ENCODE measurements around the gene BTF3L4.

The BTF3L4 gene

DNA sequence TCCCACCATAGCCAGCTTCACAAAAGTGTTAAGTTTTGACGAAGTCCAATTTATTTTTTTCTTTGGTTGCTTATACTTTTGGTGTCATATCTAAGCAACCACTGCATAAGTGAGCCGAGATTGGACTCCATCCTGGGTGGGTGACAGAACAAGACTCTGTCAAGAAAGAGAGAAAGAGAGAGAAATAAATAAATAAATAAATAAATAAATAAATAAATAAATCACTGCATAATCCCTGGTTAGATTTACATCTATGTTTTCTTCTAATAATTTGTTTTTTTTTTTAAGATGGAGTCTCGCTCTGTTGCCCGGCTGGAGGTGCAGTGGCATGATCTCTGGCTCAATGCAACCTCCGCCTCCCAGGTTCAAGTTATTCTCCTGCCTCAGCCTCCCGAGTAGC, 67.5 kb downstream of the BTF3L4 start:
- DNase-seq (ENCODE audit: low read depth): no peak

DNA sequence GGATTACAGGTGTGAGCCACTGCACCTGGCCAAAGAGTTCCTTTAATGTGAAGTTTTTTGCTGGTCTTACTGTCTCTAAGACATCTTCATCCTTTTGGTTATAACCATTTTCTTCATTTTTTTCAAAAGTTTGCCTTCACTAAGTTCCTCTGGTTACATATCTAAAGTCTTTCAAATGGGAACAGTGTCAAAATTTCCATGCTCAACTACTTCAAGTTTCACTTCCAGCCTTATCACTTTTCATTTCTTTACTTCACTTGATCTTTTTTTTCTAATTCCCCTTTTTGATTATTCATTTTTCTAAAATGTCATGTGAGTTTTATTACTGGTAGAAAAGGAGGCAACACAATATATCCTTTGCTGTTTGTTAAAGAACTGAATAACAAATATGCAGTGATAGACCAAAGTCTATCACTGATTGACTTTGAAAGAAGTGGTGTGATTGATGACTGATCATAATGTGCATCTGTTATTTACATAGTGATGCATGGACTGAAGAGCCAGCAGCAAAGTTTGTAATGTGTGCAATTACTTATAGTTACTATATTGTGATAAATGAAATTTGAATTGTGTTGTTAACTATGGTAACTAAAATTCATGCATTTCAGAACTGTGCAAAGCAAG, 69.8 kb downstream of the BTF3L4 start:
- DNase-seq (ENCODE audit: low read depth): no peak

DNA sequence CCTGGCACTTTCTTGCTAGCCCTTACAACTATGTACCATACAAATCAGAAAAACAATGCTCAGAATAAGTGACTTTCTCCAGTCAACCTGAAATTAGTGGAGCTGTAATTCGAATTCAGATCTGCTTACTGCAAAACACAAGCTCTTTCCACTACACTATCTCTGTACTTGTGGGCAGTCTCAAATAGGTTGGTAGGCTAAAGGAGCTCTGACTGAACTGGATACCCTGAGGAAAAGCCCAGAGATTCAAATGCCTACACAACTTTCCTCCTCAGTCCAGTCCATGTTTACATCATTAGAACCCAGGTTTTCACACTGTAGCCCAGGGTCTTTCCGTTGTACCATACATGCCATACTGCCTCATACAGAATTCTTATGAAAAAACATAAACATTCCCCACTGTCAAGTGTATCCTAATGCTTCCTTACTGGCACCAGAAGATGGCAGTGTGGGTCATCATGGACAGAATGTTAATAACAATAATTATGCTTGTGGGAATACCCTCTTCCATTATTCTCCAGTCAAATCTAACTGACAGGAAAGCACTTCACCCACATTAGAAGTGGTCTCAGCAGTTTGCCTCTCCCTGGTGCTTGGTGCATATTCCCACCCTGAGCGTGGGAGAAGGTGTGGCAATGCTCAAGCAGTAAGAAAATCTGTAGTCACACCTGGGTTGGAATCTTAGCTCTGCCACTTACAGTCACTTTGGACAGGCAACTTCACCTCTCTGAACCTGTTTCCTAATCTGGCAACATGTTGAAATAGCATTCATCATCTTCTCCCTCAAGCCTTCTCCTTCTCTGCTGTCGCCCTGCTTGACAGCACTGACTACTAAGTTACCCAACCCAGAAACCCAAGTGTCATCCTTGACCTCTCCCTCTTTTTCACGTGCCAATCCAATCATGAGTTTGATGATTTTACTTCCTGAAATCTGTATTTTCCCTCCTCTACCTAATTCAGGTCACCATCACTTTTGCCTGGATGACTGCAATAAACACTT, 71.4 kb downstream of the BTF3L4 start:
- DNase-seq (ENCODE audit: low read depth): peak; percentile 70

DNA sequence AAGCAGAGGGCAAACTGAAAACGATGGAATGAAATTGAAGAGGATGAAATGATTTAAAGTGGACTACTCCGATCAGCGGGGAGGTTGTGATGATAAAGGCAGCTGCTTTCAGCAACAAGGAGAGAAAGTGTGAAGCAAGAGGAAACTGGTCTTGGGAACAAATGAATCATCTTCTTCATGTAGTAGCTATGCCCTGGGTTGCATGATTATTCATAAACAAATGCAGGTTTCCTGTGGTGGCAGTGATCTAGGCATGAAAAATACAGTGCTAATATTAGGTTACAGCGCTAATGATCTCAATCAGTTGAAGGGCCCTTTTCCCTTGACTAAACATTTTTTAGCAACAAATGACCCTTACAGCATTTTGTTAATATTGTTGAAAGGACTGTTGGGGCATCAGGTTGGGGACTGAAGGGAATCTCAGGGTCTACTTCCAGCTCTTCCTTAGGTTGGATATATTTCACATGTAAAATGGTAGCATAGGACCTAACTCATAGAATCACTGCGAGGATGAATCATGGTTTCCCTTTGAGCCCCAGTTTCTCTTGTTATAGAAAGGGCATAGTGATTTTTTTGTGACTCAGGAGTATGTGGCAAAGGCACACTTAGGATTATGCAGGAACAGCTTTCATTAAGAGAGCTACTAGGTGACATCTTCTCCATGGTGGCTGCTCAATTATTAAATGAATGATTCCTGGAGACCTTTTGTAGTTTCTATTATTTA, 83.9 kb downstream of the BTF3L4 start:
- DNase-seq (ENCODE audit: low read depth): peak; percentile 96
